Stimulated activated CD8-positive, alpha-beta memory T cell treated with anti-CD3 and anti-CD28 coated beads, Interleukin-7, amount 100 ng/mL, for 48 hours (primary cell): Measurements from ENCODE around the gene ESRP2.

Source experiments
- DNase-seq, 2 donors: peaks; one replicate each; pipeline ENCODE4 v3.0.0-alpha.2; 2020; ENCODE audit warnings: low read depth in 1 of 2; ENCODE audit errors: extremely low read depth in 1 of 2

Gene ESRP2

DNA sequence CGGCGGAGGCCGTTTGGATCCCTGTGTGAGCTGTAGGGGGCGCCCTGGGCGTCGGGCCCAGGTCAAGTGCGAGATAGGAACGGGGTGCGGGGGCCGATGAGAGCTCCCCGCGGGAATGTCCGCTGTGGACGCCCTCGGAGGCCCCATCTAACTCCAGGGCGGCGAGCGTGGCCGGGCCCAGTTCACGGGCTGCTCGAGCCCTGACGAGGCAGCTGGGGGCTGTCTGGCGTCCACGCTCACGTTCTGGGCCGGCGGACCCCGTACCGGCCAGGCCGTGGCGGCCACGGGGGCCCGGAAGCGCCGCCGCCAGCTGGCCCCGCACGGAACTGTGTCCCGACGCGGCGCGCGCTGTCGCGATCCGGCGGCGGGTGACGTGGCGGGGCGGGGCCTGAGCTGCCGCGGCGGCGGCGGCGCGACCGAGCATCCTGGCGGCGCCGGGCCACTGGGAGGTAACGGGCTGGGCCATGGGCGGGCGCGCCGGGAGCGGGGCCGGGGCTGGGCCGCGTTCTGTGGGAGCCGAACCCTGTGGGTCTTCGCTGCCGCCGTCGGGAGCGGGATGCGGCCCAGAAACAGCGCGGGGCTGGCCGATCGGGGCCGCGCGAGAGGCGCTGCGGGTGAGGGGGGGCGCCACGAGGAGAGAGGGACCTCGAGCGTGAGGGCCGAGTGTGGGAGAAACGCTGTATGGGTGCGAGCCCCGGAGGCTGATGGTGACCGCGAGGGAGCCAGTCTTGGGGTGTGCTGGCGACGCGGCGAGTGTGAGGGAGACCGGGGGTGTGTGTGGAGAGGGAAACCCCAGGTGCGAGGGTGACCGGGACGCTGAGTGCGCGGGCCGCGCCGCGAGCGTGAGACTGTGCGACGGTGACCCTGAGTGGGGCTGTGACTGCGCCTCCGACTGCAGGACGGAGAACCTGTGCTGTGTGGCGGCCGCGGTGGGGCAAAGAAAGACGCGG is 28.5 kb upstream of the ESRP2 start, which contains the start of gene SLC7A6:
SLC7A6 (plus strand) TSS at position 399 of the 950 bp plus-strand sequence. CDS start 10,201 bp downstream, outside the sequence.
- DNase-seq, result peak; percentile 77 to 80

- no peak for DNase-seq
Measured at GRCh38 chr16:68263559-68264127, 27.7 kb upstream of the ESRP2 start.

- no peak for DNase-seq
Measured at GRCh38 chr16:68259007-68259825, 23.3 kb upstream of the ESRP2 start.

GRCh38 chr16:68257906-68258800 is 22.2 kb upstream of the ESRP2 start:
- DNase-seq, result no peak

GRCh38 chr16:68257251-68257905 is 21.5 kb upstream of the ESRP2 start:
- no peak for DNase-seq

GRCh38 chr16:68255712-68256111 is 19.8 kb upstream of the ESRP2 start:
- no peak for DNase-seq

DNA sequence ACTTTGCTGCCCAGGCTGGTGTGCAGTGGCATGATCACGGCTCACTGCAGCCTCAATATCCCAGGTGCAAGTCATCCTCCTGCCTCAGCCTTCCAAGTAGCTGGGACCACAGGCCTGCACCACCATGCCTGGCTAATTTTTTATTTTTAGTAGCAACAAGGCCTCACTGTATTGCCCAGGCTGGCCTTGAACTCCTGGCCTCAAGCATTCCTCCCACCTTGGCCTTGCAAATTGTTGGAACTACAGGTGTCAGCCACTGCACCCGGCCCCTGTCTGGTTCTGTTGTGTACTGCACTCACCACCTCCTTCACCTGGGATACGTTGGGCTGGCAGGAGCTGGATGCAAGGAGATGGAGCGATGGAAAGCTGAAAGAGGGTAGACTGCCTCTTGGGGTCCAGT is 17.8 kb upstream of the ESRP2 start:
- no peak for DNase-seq

- DNase-seq, result no peak
Measured at GRCh38 chr16:68252383-68252782, 16.5 kb upstream of the ESRP2 start.

- DNase-seq, result no peak
Measured at GRCh38 chr16:68251832-68252231, 15.9 kb upstream of the ESRP2 start.

GRCh38 chr16:68250951-68251350 is 15.0 kb upstream of the ESRP2 start:
- DNase-seq, result no peak

DNA sequence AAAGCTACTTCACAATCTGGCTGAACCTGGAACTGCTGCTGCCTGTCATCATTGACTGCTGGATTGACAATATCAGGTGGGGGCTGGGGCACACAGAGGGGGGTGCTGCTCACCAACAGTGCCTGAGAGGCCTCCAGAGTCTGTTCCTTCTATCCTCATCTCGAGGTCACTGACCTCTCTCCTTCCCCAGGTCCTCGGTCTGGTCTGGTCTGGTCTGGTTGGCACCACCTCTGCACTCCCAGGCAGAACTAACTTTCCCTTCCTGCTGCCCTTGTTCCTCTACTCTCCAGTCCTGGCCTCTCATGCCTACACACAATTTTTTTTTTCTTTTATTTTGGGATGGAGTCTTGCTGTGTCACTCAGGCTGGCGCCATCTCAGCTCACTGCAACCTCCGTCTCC is 13.4 kb upstream of the ESRP2 start:
- no peak for DNase-seq

GRCh38 chr16:68247932-68248331 is 12.0 kb upstream of the ESRP2 start:
- DNase-seq, result no peak

GRCh38 chr16:68247400-68247799 is 11.5 kb upstream of the ESRP2 start:
- DNase-seq, result no peak

GRCh38 chr16:68246666-68247065 is 10.7 kb upstream of the ESRP2 start:
- DNase-seq, result no peak

DNA sequence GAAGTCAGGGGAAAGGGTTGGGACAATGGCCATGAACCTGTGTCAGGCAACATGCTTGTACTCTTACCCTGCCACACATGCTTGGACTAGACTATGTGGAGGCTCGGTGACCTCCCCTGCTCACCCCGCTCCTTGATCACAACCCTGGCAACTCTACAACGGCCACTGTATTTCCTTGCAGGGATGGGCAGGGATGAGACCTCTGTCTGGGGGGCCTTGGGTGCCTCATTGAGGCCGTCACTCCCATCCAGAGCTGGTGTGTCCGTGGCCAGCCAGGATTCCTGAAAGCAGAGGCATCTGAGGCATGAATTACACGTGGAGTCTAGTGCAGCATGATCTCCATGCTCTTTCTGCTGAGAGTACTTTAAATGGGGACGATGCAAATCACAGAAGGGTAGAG is 10.2 kb upstream of the ESRP2 start:
- DNase-seq, result no peak

GRCh38 chr16:68244903-68245853 is 9.3 kb upstream of the ESRP2 start, which contains the start of gene PLA2G15:
Gene PLA2G15, plus strand, starts transcription at chr16:68245373. Its CDS starts 54 bp downstream, at chr16:68245427.
- DNase-seq, result peak; percentile 91 to 92

- no peak for DNase-seq
Measured at GRCh38 chr16:68244481-68244902, 8.6 kb upstream of the ESRP2 start.
